GM21825 (cell line): ENCODE data around the gene RGR.

ENCODE experiments used
- ATAC-seq: cut with Tn5 transposase; IDR thresholded peaks from one replicate; pipeline ENCODE4 v1.9.1; 2021; ENCODE audit warnings: mild to moderate bottlenecking, moderate library complexity; ENCODE audit not compliant: unreplicated experiment

RGR gene

DNA sequence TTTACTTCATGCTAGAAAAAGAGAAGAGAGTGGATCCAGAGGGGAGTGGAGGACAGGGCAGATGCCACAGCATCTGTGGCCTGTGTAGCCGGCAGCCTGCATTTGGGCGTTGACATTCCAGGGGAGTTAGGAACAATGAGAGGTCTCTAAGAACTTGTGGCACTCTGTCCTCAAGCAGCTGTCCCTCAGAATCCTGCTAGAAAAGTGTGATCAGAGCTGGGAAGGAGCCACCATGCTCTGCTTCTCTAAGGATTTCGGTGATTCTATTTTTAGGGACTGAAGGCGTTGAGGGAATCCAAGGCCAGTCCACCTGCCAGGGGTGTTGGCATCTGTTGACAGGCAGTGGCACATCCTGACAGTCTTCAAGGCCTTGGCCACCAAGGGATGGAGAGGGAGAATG is 27.1 kb upstream of the RGR start:
- ATAC-seq = no peak

DNA sequence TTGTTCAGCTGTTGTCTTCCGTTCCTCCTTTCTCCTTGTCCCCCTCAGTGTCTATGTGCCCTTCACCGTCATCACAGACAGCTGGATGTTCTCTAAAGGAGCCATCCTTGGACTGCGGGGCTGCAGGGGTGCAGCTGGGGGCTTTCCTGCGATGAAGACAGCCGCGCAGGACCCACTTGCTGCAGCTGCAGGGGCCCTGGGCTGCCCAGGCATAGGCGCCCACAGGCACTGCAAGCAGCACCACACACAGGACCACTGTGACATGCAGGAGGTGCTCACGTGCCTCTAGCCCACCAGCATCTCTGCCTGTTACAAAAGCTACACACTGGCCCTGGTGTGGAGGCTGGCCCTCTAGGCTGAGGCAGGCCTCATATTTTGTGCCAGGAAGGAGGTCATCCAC is 22.9 kb upstream of the RGR start:
- no peak for ATAC-seq

DNA sequence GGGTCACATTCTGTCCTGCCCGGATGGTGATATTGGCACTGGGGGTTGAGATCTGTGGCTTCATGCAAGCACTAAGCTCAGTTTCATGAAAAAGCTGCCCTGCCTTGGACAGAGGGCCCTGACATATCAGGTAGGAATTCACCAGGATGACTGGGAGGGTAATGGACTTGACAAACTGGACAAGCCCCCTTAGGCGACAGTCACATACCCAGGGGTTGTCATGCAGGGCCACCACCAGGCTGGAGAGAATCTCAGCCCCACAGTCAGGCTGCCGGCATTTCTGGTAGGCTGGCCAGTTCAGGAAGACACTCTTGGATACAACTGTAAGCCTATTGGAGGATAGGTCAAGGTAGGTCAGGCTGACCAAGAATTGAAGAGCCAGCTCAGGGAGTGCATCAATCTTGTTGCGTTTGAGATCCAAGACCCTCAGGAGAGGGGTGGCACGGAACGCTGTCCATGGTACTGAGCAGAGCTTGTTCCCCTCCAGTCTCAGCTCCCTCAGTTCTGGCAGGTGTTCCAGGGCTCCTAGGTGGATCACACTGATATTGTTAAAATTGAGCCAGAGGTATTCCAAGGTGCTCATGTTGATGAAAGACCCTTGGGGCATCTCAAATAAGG is 20.3 kb upstream of the RGR start:
- ATAC-seq = no peak

DNA sequence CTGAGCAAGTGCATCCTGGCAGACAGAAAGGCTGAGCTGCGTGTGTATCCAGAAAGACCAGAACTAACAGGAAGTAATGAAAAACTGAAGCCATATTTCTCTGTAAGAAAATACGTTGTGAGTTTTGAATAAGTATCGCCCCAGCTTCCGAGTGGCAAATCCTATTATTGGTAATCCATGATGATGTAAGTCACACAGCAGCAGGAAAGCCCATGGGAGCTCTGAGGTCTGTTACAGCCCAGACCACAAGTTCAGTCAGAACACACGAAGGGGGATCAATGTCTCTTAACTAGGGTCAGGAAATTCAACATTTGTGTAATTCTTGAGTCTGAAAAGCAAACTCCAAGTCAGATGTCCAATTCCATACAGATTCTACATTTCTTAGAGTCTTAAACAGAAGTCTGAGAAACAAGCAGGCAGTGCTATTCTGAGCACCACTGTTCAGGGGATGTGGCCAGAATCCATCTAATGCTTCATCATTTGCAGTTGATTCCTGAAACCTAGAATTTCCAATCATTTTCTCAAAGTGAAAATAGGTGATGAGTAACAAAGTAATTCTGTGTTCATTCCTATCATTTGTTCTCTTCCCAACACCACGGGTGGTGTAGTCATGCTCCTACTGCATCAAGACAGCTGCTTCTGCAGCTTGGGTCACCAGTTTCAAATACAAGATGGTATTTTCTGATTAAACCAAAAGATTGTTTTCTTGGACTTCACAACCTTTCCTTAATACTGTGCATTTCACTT is 19.3 kb upstream of the RGR start, which contains the start of gene LRIT2:
TSS of gene LRIT2 (minus strand) at position 118 of the 747 bp plus-strand sequence. CDS start at position 94, 24 bp downstream.
- ATAC-seq = no peak

- ATAC-seq = no peak
Observed at GRCh38 chr10:84226616-84227015, 18.2 kb upstream of the RGR start.

DNA sequence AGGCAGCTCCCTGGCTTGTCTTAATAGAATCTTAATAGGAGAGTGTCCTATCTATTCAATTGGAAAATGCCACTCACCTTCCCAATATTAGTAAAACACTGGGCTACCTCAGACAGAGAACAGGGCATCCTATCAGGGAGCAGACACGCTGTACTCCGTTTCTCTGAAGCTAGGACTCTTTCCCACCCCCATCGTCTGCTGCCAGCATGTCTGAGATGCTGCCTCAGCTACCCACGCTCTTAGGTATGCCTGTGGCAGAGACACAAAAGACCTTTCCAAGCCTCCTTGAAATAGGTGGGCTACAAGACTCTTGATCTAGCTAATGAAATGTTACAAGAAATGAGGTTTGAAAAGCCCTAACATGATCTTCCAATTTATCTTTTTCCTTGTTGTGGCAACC is 17.0 kb upstream of the RGR start:
- ATAC-seq = no peak

DNA sequence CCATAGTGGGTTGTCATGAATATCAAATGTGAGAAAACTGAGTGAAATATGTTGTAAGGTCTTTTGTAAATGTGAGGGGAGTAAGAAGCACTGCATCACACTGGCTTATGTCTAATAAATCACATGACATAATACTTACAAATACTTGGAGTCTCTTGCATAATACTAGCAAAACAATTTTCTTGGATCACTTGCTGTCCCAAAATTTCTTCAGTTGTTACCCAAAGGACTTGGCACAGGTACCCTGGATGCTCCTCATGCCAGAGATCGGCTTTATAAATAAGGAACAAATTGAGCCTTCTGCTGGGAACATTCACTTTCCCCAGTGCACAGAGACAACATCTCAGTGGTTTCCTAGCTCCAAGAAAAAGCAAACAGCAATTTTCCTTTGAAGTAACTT is 14.5 kb upstream of the RGR start:
- no peak for ATAC-seq

DNA sequence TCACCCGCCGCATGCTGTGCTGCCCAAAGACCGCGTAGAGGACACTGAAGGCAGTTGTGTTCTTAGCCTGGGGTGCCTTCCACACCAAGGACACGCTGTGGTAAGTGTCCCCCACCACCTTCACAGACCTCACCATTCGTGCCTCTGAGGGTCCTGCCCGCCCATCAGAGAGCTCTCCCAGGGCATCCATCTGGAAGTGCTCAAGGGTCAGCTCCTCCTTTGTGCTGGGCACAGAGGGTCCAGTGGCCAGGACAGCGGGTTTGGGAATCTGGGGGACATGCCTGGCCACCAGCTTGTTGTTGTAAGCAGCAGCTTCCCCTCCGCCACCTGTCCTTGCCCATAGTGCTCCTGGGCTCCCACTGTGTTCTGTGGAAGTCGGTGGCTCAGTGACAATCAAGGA is 12.5 kb upstream of the RGR start:
- ATAC-seq = no peak

DNA sequence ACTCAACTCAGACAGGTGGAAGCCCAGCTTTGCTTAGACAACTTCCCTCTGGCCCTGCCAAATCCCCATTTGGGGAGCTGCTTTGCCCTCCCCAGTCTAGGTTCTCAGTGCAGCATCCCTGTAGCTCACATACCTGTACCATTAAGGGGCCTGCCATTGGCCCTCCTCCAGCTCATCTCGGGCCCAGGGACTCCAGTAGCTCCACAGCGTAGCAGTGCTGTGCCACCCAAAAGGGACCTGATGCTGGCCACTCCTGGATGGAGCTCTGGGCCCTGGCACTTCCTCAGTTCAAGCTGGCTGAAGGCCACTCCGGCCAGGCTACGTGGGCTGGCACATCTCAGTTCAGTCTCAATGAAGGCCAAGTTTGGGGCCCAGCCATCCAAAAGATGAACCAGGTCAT is 10.9 kb upstream of the RGR start:
- no peak for ATAC-seq

DNA sequence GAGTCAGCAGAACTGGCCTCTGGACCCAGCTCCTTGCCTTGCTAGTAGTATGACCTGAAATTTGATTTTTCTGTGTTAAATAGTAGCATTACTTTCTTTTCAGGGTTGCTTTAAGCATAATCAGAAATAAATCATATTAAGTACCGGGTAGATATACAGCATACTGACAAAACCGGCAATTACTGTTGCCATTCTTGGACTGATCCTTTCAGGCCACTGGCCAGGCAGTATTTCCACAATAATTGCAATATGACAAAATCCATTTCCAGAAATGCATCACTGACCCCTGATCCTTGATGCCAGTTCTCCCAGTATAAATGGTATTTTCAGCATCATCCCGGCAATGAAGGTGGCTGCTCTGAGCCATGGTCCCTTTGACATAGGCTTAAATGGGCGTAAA is 10.4 kb upstream of the RGR start:
- no peak for ATAC-seq

GRCh38 chr10:84235096-84235495 is 9.8 kb upstream of the RGR start:
- no peak for ATAC-seq

DNA sequence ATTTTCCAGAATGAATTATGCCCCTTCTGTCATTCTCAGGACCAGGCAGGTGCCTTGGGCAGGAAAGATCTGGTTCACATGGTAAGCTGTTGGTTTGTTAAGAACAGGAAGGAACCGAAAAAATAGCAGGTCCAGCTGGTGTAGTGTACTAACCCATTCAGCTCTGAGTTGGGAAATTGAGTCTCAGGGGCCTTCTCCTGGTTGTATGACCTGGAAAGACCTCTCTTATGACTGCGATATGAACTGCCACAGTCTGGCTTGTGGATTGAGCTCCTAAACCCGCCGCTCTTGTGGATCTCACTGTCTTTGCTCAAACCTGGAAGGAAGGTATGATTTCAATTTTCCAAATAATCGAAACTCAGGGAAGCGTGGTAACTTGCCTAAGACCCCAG is 8.1 kb upstream of the RGR start:
- ATAC-seq = no peak

GRCh38 chr10:84237199-84238051 is 7.4 kb upstream of the RGR start:
- ATAC-seq = no peak

- ATAC-seq = no peak
Observed at GRCh38 chr10:84238909-84239308, 5.9 kb upstream of the RGR start.

DNA sequence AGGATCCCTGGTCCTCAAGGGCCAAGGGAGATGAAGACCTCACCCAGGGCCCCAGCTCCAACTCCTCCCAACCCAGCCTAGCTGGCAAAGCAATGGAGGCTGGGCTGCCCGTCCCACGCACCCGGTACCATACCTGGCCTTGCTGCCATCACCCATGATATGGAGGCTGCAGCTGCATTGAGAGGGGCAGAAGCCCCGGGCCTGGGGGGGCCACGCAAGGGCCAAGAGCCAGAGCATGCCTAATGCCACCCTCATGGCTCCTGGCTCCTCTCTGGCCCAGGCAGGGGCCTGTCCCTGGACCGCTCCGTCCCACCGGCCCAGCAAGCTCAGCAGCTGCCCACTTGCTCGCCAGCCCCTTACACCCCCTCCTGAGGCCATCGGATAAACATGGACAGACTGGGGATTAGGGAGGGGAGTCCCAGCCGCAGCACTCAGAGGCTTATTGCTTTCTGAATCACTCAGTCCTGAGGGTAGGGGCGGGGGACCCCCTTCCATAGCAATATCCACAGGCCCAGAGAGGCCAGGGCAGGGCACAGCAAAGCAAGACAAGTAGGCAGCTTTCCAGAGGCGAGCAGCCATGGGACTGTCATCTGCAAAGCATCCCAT is 3.6 kb upstream of the RGR start, which contains the start of gene LRIT1:
TSS of gene LRIT1 (minus strand) at position 362 of the 606 bp plus-strand sequence. CDS start at position 255, 107 bp downstream.
- ATAC-seq = no peak

GRCh38 chr10:84243759-84244158 is 1.1 kb upstream of the RGR start:
- ATAC-seq = no peak

DNA sequence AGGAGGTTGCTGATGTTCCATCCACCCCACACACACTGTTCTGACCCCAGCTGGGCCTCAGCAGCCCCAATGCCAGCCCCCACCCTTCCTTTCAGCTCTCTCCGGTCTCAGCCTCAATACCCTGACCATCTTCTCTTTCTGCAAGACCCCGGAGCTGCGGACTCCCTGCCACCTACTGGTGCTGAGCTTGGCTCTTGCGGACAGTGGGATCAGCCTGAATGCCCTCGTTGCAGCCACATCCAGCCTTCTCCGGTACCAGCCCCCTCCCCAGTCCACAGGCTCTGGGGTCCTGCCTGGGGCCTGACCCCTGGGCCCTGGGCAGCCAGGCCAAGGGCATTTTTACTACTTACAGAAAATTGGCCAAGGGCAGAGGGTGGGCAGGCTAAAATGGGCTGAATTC is 2.6 kb downstream of the RGR start:
- ATAC-seq = no peak

- ATAC-seq = no peak
Observed at GRCh38 chr10:84248794-84249193, 3.9 kb downstream of the RGR start.

DNA sequence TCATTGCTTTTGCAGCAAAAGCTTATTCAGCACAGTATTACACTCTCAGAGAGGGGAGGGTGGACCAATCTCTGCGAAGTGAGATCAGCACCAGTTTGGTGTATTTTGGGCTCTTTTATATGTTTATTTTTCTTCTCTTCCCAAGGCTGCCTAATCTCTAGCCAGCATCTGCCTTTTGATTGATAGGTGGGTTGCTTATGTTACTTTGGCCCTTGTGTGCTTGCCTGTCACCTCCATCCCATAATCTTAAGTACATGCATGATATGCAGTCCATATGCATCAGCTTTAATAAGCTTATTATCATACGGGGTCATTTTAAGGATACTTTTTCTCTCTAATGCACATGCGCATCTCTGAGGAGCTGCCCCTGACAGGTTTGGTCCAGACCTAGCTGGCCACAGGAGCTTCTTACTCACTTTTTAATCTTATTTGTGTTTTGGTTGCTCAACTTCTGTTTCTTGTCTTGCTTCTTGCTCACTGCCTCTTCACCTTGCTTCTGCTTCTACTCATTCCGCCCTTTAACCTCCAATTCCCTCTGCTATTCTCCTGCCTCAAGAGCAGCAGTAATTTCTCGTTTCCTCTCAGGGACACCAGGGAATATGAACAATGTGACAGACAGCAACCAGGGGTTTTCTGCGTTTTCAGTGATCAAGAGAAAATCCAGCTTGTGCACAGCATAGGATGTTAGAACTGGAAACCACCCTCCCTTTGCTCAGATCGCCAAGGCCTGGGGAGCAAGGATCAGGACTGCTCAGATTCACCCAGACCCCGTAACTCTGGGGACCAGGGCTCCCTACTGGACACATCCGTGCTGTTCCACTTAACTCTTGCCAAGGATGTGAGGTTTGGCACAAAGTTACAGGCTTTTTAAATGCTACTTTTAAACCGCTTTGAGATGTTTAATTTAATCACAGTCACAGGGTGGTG is 10.0 kb downstream of the RGR start:
- ATAC-seq = no peak
